Measurements from ENCODE around the gene P2RY1. TPM values are rescaled to one million over a fixed set of nuclear protein-coding genes. Genes with fewer than 3 reads are reported as not detected.

Gene P2RY1, protein sequence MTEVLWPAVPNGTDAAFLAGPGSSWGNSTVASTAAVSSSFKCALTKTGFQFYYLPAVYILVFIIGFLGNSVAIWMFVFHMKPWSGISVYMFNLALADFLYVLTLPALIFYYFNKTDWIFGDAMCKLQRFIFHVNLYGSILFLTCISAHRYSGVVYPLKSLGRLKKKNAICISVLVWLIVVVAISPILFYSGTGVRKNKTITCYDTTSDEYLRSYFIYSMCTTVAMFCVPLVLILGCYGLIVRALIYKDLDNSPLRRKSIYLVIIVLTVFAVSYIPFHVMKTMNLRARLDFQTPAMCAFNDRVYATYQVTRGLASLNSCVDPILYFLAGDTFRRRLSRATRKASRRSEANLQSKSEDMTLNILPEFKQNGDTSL
- 1 to 10 TPM in 2 of 3 donors, under 1 TPM in 1; 0.80 to 2.2 (median 1.0) TPM for polyA plus RNA-seq

GRCh38 chr3:152834776-152835600 is at the start of gene P2RY1:
Gene P2RY1, plus strand, starts transcription at chr3:152835131. Its CDS starts 652 bp downstream, at chr3:152835783.
- WGBS, 3 donors: 0 to 1% (median 1%) methylated on average over 76 to 81 of the region's 81 CpGs
- no peak within 1 kb of the TSS for H3K27ac ChIP-seq (ENCODE audit: low read depth, low read length)

DNA sequence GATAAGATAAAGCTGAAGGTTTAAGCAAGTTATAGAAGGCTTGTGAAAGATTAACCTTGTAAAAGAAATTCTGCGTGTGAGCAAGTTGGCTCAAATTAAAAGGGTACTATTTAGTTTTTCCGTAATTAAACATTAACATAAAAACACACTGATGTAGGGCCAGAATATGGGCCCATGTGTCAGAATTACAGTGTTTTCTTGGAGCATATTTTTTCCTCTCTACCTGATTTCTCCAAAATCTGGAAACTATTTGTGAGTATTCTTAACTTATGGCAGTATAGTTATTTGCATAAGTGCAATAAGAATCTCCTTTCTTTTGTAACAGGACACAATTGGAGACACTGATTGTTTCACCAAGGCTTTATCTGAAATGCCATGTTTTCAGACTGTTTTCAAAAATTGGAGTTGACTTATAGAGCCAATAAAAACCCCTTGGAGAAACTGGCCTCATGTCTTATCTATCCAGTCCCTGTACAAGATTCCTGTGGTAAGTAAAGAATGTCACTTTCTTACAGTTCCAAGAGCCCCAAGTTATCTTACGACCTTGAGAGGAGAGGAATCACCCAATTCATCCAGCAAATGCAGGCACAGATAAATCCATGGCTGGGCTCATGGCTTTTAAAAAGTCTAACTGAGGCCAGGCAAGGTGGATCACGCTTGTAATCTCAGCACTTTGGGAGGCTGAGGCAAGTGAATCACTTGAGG is 47.8 kb upstream of the P2RY1 start:
- no peak overlapping the region for H3K27ac ChIP-seq (ENCODE audit: low read depth, low read length)
- 62 to 66% (median 66%) methylated on average over 4 of the region's 4 CpGs for WGBS, 3 donors

DNA sequence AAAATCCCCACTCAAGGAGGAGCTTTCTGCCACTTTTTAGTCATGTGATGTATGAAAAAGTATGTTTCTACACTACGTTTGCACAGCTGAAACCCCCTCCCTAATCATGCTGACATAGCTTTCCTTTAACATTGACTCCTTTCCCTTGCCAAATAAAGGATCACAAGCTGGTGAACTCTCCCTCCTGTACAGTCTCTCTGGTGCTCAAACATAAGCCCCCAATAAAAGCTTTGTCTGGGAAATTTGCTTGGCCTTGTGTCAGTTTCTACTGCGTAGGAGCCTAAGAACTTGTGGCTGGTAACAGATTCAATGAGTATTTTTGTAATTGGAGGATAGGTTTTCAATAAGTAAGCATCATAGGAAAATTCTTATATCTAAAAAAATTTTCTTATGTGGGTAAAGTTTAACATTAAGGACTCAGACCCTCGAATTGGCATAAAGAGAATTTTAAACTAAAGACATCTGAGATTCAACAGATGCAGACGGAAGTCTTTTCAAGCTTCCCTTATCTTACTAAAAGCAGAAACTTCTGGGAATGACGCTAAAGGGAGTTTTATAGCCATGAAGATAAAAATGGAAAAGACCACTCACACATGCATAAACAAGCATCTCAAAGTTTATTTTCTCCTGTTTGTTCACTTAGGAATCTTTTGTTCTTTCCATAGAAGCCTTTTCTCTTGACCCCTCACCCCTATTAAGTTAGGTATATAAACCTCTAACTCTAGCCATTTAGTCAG is 44.1 kb upstream of the P2RY1 start:
- WGBS, 3 donors: 61 to 69% (median 69%) methylated on average over 5 of the region's 5 CpGs
- H3K27ac ChIP-seq (ENCODE audit: low read depth, low read length): no peak overlapping the region

GRCh38 chr3:152793969-152794368 is 41.0 kb upstream of the P2RY1 start:
- WGBS, 3 donors: 83 to 84% (median 84%) methylated on average over 2 of the region's 2 CpGs
- H3K27ac ChIP-seq (ENCODE audit: low read depth, low read length): no peak overlapping the region

- WGBS, 3 donors: 44 to 82% (median 81%) methylated on average over 4 of the region's 4 CpGs
Measured at GRCh38 chr3:152797751-152798432, 37.0 kb upstream of the P2RY1 start.

DNA sequence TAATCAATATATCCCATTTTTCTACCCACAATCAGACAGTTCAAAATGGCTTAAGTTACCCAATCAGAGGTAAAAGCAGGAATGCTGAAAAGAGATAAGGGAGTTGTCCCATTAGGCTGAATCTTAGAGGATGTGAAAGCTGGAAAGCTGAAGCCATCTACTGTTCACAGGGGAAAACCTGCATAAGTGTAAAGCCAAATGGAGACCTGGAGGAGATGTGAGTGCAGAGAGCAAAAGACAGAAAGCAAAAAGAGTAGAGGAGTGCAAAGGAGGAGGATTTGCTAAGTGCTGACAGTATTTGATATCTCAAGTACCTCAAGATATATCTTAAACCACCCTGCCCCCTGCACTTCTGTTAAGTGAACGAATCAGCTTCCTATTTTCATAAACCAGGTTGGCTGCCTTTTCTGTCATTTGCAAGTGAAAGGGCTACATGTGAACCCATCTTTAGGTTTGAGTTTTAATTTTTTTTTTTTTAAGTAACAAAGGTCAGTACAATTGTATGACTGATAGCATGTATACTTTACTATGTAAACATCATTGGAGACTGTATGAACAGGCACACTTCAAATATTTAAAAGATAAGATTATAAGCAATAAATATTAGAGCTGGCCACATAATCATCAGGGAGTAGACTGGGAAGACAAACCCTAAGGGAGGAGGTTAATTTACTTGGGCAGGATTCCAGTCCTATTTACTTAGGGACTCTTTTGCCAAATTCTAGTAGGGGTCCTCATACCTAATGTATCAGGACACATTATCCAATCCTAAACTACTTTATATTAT is 22.8 kb upstream of the P2RY1 start:
- no peak overlapping the region for H3K27ac ChIP-seq (ENCODE audit: low read depth, low read length)
- 31 to 50% (median 47%) methylated on average over 1 of the region's 1 CpG for WGBS, 3 donors

More at GRCh38 chr3:152797751-152798432, 37.0 kb upstream of the P2RY1 start:
- H3K27ac ChIP-seq (ENCODE audit: low read depth, low read length): no peak overlapping the region

DNA sequence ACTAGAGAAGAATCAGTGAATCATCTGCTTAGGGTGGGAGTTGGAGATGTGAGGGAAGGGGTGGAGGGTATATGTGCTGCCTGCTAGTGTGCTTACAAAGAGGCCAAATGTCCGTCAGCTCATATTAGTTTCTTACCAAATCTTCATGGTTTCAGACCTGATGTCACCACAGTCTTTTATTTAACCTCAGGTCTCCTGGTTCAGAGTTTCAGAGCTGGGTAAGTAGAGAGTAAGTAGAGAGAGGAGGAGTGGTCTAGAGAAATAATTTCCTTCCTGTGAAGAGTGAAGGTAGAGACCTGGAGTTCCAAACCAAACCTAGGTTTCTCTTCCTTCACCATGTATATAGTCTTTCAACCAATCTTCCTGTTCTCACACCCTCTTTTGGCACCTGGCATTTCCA is 17.5 kb upstream of the P2RY1 start:
- 70 to 100% (median 90%) methylated on average over 1 of the region's 1 CpG for WGBS, 3 donors

GRCh38 chr3:152818027-152818426 is 16.9 kb upstream of the P2RY1 start:
- WGBS, 3 donors: 66 to 84% (median 82%) methylated on average over 5 of the region's 5 CpGs
- H3K27ac ChIP-seq (ENCODE audit: low read depth, low read length): no peak overlapping the region

More for the DNA sequence above, 17.5 kb upstream of the P2RY1 start:
- no peak overlapping the region for H3K27ac ChIP-seq (ENCODE audit: low read depth, low read length)

DNA sequence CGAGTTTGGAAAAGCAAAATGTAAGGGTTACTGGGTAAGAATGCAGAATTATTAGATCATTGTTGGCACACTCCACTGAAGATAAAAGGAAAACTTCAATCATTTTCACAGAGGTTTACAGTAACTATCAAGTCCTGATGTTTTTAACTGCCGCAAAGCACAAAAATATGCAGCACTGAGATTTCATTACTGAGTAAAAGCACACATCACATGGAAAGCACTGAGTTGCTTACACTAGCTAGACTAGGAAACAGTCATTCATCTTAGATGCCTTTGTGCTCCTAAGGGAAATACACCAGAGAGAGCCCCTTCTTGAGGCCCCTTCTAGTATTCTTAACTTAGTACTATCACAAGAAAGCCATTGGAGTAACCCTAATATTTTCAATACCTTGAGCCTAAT is 11.8 kb upstream of the P2RY1 start:
- H3K27ac ChIP-seq (ENCODE audit: low read depth, low read length): no peak overlapping the region
- WGBS, 3 donors: 42 to 65% (median 65%) methylated on average over 2 of the region's 2 CpGs

GRCh38 chr3:152823781-152824180 is 11.2 kb upstream of the P2RY1 start:
- WGBS, 3 donors: 63 to 68% (median 67%) methylated on average over 2 of the region's 2 CpGs
- H3K27ac ChIP-seq (ENCODE audit: low read depth, low read length): no peak overlapping the region

DNA sequence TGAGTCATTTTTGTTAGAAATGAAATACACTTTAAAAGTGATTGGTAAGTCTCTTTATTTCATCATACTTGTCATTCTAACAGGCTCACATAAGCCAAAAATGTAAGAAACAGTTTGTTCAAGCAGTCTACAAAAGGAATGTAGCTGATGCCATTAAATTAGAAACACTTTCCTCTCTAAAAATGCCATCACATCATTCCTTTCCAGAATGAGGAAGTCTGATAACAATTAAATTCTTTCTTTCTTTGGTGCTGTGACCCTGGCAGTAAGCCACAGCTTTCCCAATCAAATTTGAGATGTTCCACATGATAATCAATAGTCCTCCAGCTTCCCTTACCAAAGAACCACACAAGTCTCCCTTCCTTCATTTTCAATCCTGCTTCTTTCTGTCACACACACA is 9.4 kb upstream of the P2RY1 start:
- no peak overlapping the region for H3K27ac ChIP-seq (ENCODE audit: low read depth, low read length)

DNA sequence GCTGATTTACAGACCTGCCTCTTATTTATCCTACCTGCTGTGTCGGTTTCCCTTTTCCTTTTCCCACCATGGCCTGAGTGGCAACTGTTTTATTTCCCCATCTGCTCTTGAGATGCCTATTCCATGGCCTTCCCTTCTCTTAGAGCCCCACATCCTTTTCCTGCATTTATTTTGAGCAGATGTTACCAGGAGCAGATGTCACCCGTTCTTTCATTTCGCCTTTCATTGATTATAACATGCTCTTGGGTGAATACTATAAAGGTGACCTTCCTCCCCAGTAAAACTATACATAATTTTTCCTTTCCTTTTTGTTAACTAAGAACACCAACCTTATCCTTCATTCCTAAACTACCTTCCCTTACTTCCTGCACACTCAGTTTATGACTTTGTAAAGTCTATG is 8.5 kb upstream of the P2RY1 start:
- WGBS, 3 donors: 87 to 92% (median 87%) methylated on average over 3 of the region's 3 CpGs
- H3K27ac ChIP-seq (ENCODE audit: low read depth, low read length): no peak overlapping the region

DNA sequence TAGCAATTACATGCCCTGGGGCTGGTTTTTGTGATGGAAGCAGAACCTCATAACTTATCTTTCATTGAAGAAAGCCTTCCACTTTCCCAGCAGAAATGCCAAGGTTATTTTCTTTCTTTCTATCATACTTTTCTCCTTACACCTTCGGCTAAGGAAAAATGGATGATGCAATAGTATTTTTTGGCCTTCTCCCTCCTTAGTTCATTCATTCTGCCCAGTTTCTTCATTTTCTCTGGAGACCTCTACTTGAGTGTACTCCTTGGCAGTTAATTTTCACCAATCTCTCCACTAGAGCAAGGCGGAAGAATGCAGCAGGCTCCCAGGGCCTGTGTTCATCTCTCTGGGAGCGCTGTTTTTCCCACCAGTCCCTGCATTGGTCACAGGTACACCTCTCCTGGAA is 7.6 kb upstream of the P2RY1 start:
- H3K27ac ChIP-seq (ENCODE audit: low read depth, low read length): no peak overlapping the region

DNA sequence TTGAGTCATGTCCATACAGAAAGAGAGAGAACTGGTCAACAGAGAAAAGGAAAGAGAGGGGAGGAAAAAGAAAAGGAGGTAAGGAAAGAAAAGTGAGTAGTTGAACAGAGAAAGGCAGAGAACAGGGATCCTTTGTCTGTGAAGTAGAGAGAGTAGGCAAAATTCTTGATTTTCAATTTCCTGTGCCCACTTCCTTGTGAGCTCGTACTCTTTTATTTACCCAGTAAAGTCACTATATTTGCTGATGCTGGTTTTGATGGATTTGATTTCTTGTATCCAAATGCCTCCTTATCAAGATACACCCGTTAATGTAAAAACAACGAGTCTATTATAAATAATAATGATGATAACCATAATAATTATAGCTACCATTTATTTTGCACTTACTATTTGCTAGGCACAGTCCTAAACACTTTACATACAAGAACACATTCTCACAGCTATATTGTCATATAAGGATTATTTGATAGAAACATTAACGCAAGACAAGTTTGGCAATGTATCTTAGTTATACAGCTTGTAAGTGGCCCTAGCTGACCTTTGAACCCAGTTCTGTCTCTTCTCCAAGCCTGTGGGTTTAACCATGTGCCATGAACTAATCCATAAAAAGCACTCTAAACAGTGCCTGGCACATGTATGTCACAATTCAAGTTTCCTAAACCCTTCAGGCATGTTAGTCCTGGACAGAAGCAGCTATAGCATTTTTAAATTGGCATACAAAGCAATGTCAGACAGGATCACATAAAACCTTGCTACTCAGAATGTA is 6.7 kb upstream of the P2RY1 start:
- WGBS, 3 donors: 56 to 89% (median 80%) methylated on average over 4 of the region's 4 CpGs
- no peak overlapping the region for H3K27ac ChIP-seq (ENCODE audit: low read depth, low read length)

More for the DNA sequence above, 7.6 kb upstream of the P2RY1 start:
- 78 to 91% (median 82%) methylated on average over 3 of the region's 3 CpGs for WGBS, 3 donors

DNA sequence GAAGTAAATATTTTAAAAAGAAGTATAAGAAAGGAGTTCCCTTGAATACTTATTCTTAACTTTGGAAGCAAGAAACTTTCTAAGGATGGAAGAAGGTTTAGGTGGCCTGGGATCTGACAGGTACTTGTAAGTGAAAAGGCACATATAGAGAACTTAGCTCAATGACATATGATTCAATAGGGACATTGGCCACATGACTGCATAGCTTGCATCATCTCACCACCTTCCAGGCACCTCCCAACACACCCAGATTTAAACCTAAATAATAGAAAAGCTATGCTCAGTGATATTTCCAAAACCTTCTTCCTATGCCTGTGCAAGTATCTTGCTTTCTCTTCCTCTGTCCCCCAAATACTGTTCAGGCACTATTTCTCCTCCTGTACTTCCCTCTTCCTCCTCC is 4.7 kb upstream of the P2RY1 start:
- H3K27ac ChIP-seq (ENCODE audit: low read depth, low read length): no peak overlapping the region

GRCh38 chr3:152832046-152832445 is 2.9 kb upstream of the P2RY1 start:
- no peak overlapping the region for H3K27ac ChIP-seq (ENCODE audit: low read depth, low read length)
- WGBS, 3 donors: 94 to 98% (median 97%) methylated on average over 13 of the region's 13 CpGs

GRCh38 chr3:152833089-152833488 is 1.8 kb upstream of the P2RY1 start:
- no peak overlapping the region for H3K27ac ChIP-seq (ENCODE audit: low read depth, low read length)
